Ureter (tissue), 1 donor: Measurements from ENCODE around the gene NUTM1. TPM values are rescaled to one million over a fixed set of nuclear protein-coding genes. Genes with fewer than 3 reads are reported as not detected.

ENCODE experiments used
- total RNA-seq: library from RNA; stranded (reverse); gene quantifications from one replicate; pipeline ENCODE4 v1.2.4, GENCODE V29; 2023
- donor health status: DM: yes; HTN: yes; CAD: no.

The NUTM1 gene
- total RNA-seq, 1 donor from 2014 or later = not detected

Other genes with a start within 250 kb of the NUTM1 start
- gene EMC7, start 241.5 kb upstream of the NUTM1 start, total RNA-seq = 51.6 TPM
- 1.5 TPM for gene PGBD4, start 241.2 kb upstream of the NUTM1 start, total RNA-seq
- 63.2 TPM for gene KATNBL1, start 133.2 kb upstream of the NUTM1 start, total RNA-seq
- gene EMC4, start 118.3 kb upstream of the NUTM1 start, total RNA-seq = 73.8 TPM
- gene SLC12A6, start 5.5 kb upstream of the NUTM1 start, total RNA-seq = 18.2 TPM
- 120 TPM for gene NOP10, start 179 bp upstream of the NUTM1 start, total RNA-seq
- 100 TPM for gene LPCAT4, start 23.9 kb downstream of the NUTM1 start, total RNA-seq
- gene GOLGA8A, start 94.5 kb downstream of the NUTM1 start, total RNA-seq = 96.5 TPM
- gene GOLGA8B, start 240.3 kb downstream of the NUTM1 start, total RNA-seq = 172 TPM